Smooth muscle cell (in vitro differentiated cells): Measurements from ENCODE around the gene FLNB. TPM values are rescaled to one million over a fixed set of nuclear protein-coding genes. Genes with fewer than 3 reads are reported as not detected.

Experiments used
- DNase-seq: peaks from one replicate; lab custom pipeline; 2025; ENCODE audit not compliant: unreplicated experiment; lab: John Stamatoyannopoulos, UW
- H2AFZ ChIP-seq: fragments of 200-600 bp; sonication (generic); 2 replicates; pipeline ENCODE4 v1.6.0; 2016; ENCODE audit warnings: antibody characterized with exemption, low read depth, mild to moderate bottlenecking
- H3F3A ChIP-seq: fragments of 200-600 bp; sonication (generic); 2 replicates; pipeline ENCODE4 v1.6.0; 2017; ENCODE audit warnings: antibody characterized with exemption, low read depth
- H3K27ac ChIP-seq: fragments of 200-600 bp; sonication (generic); 2 replicates; pipeline ENCODE4 v1.5.1; 2016; ENCODE audit warnings: low read depth, mild to moderate bottlenecking
- H3K27me3 ChIP-seq: fragments of 200-600 bp; sonication (generic); 2 replicates; pipeline ENCODE4 v1.6.1; 2016; ENCODE audit warnings: low read depth, mild to moderate bottlenecking
- H3K36me3 ChIP-seq: fragments of 200-600 bp; sonication (generic); 2 replicates; pipeline ENCODE4 v1.5.1; 2016; ENCODE audit warnings: low read depth
- H3K4me1 ChIP-seq: fragments of 200-600 bp; sonication (generic); 2 replicates; pipeline ENCODE4 v1.5.1; 2016; ENCODE audit warnings: low read depth
- H3K4me2 ChIP-seq: fragments of 200-600 bp; sonication (generic); 2 replicates; pipeline ENCODE4 v1.6.0; 2016; ENCODE audit warnings: mild to moderate bottlenecking
- H3K4me3 ChIP-seq: fragments of 200-600 bp; sonication (generic); 2 replicates; pipeline ENCODE4 v1.5.1; 2016; ENCODE audit warnings: mild to moderate bottlenecking
- H3K79me2 ChIP-seq: fragments of 200-600 bp; sonication (generic); 2 replicates; pipeline ENCODE4 v1.6.0; 2016; ENCODE audit warnings: low read depth, mild to moderate bottlenecking
- H3K9ac ChIP-seq: fragments of 200-600 bp; sonication (generic); 2 replicates; pipeline ENCODE4 v1.6.0; 2016; ENCODE audit warnings: low read depth
- H3K9me3 ChIP-seq: fragments of 200-600 bp; sonication (generic); replicated peaks from 2 replicates; pipeline ENCODE4 v1.5.1; 2016; ENCODE audit warnings: low read depth
- H4K20me1 ChIP-seq: fragments of 200-600 bp; sonication (generic); 2 replicates; pipeline ENCODE4 v1.6.0; 2016; ENCODE audit warnings: low read depth
- WGBS: methylation state at CpG from one replicate; pipeline ENCODE4 v1.1.7; 2016; ENCODE audit warnings: low lambda C conversion rate; 5-methylcytosine and 5-hydroxymethylcytosine counted together
- polyA plus RNA-seq: library from polyadenylated mRNA; unstranded; fragments of >200 nt; fragmentation: Nextera tagmentation; extraction: Ambion mirVana; gene quantifications from 2 replicates; pipeline ENCODE4 v1.2.1, GENCODE V29; 2016
- total RNA-seq: library from RNA; depleted of rRNA; stranded (reverse); fragments of >200 nt; gene quantifications from 2 replicates; pipeline ENCODE4 v1.2.3, GENCODE V29; 2014
- TF ChIP-seq, protein P1 (sequence below): fragments of 200-600 bp; sonication (generic); IDR thresholded peaks from 2 replicates; pipeline ENCODE4 v1.5.1; 2017; ENCODE audit warnings: borderline replicate concordance, mild to moderate bottlenecking, antibody characterized with exemption; ENCODE audit not compliant: insufficient read depth, poor library complexity, severe bottlenecking

The FLNB gene
- total and polyA plus RNA-seq, 2 experiments from 2014 or later = 52.7 to 145 TPM

DNA sequence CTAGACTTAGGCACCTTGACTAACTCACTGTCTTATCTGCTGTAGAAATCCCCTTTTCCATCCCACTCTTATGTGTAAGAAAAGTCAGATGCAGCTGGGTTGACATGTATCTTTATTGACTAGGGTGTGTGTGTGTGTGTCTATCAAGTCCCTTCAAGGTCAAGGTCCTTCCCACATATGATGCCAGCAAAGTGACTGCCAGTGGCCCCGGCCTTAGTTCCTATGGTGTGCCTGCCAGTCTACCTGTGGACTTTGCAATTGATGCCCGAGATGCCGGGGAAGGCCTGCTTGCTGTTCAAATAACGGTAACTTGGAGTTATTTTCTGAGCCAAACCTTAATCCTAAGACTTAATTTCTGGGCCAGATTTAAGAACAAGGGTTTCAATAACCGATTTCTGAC lies 126.2 kb downstream of the FLNB start:
- H3K4me3 ChIP-seq = no peak overlapping the region
- H3F3A ChIP-seq = no peaks in the 10 kb centered on the region
- no peak overlapping the region for H3K9ac ChIP-seq
- no peak overlapping the region for H2AFZ ChIP-seq
- peaks cover 45% of the 10 kb centered on the region for H3K36me3 ChIP-seq
- H3K9me3 ChIP-seq = no peaks in the 10 kb centered on the region
- TF ChIP-seq, protein P1, sequence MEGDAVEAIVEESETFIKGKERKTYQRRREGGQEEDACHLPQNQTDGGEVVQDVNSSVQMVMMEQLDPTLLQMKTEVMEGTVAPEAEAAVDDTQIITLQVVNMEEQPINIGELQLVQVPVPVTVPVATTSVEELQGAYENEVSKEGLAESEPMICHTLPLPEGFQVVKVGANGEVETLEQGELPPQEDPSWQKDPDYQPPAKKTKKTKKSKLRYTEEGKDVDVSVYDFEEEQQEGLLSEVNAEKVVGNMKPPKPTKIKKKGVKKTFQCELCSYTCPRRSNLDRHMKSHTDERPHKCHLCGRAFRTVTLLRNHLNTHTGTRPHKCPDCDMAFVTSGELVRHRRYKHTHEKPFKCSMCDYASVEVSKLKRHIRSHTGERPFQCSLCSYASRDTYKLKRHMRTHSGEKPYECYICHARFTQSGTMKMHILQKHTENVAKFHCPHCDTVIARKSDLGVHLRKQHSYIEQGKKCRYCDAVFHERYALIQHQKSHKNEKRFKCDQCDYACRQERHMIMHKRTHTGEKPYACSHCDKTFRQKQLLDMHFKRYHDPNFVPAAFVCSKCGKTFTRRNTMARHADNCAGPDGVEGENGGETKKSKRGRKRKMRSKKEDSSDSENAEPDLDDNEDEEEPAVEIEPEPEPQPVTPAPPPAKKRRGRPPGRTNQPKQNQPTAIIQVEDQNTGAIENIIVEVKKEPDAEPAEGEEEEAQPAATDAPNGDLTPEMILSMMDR = no peak
- H3K27me3 ChIP-seq = no peaks in the 10 kb centered on the region
- H4K20me1 ChIP-seq = peaks cover 43% of the 10 kb centered on the region
- H3K27ac ChIP-seq = no peak overlapping the region
- 84% methylated on average over 5 of the region's 5 CpGs for WGBS
- peaks cover 2% of the 10 kb centered on the region for H3K79me2 ChIP-seq
- DNase-seq = no peak
- no peaks in the 10 kb centered on the region for H3K4me1 ChIP-seq
- no peak overlapping the region for H3K4me2 ChIP-seq

DNA sequence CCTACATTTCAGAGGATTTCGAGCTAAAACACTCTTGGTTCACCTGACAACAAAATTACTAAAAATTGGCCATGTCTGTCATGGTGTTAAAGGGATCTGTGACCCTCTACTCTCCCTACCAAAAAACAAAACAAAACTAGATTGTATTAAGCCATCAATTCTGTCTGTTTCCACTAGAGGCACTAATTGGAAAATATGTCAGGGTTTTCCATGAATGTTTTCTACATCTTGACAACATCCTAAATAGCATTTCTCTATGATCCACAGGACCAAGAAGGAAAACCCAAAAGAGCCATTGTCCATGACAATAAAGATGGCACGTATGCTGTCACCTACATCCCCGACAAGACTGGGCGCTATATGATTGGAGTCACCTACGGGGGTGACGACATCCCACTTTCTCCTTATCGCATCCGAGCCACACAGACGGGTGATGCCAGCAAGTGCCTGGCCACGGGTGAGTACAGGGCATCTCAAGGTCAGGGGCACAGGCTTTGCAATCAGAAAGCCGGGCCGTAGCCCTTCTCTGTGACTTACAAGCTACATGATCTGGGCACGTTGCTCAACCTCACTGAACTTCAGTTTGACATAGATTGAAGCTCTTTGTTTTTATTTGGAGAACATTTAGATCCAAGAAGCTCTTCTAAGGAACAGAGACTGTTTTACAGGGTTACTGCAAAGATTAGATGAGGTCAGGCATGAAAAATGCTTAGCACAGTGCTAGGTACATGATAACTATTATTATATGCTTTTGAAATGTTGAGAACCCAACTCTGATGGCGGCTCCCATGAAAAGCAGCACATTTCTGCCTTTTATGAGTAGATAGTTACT lies 127.7 kb downstream of the FLNB start:
- WGBS = 96% methylated on average over 14 of the region's 14 CpGs
- DNase-seq = no peak
- H4K20me1 ChIP-seq = peaks cover 34% of the 10 kb centered on the region
- no peaks in the 10 kb centered on the region for H3K4me1 ChIP-seq
- no peaks in the 10 kb centered on the region for H3K27me3 ChIP-seq
- TF ChIP-seq, protein P1 = peak; percentile 26
- no peaks in the 10 kb centered on the region for H3F3A ChIP-seq
- no peak overlapping the region for H3K4me3 ChIP-seq
- no peak overlapping the region for H3K9ac ChIP-seq
- no peak overlapping the region for H2AFZ ChIP-seq
- H3K79me2 ChIP-seq = no peaks in the 10 kb centered on the region
- no peak overlapping the region for H3K4me2 ChIP-seq
- no peaks in the 10 kb centered on the region for H3K9me3 ChIP-seq
- no peak overlapping the region for H3K27ac ChIP-seq
- H3K36me3 ChIP-seq = peaks cover 48% of the 10 kb centered on the region

DNA sequence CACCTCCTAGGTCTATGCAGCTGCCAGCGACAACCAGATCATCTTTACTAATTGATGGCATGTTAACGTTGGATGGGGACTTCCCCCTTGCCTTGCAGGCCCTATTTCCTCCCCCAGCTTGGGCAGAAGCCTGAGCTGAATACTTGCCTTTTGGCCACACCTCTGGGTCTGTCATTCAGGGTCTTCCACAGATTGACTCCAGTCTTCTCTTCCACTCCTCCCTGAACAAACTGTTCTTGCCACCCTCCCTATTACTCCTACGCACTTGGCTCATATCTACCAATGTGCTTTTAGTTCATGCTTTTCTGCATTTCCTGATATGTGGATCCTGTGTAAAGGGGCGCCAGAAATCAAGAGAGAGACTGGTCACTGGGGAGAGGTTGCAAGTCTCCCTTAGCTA lies 129.1 kb downstream of the FLNB start:
- Histone ChIP-seq H3K4me1 (no peaks in the 10 kb centered on the region), H4K20me1 (peaks cover 24% of the 10 kb centered on the region), H3K9ac (no peak overlapping the region), H3K4me2 (no peak overlapping the region), H3K9me3 (no peaks in the 10 kb centered on the region), H3K79me2 (no peaks in the 10 kb centered on the region), H3K4me3 (no peak overlapping the region), H3K27ac (no peak overlapping the region), H3K27me3 (no peaks in the 10 kb centered on the region), H3K36me3 (peaks cover 48% of the 10 kb centered on the region), H3F3A (no peaks in the 10 kb centered on the region), H2AFZ (no peak overlapping the region)
- WGBS = 98% methylated on average over 4 of the region's 4 CpGs
- DNase-seq = no peak
- TF ChIP-seq, protein P1 = no peak
